Right lobe of liver (tissue), 6 donors: Measurements from ENCODE around the gene RALGAPA2. TPM values are rescaled to one million over a fixed set of nuclear protein-coding genes. Genes with fewer than 3 reads are reported as not detected.
A peak's percentile ranks its signal among the peaks of the same experiment; 100 is the strongest.

ENCODE experiments used
- ATAC-seq, 4 donors: fragments of 200-7000 bp; cut with Tn5 transposase; one replicate each; pipeline ENCODE4 v1.9.1; 2020; ENCODE audit warnings: mild to moderate bottlenecking in 4 of 4, moderate library complexity in 4 of 4
- DNase-seq, 3 donors: peaks; one replicate each; pipeline ENCODE4 v3.0.0-alpha.2; 2020
- H3K27ac ChIP-seq, 3 donors: fragments of 200-600 bp; one replicate each; pipeline ENCODE4 v1.8.0; 2022
- H3K27me3 ChIP-seq, 2 donors: fragments of 200-600 bp; one replicate each; pipeline ENCODE4 v1.8.0; 2022
- H3K36me3 ChIP-seq, 4 donors: fragments of 200-600 bp; sonication (generic) in 1 of 4; one replicate each; pipeline versions ENCODE4 v1.5.1 to v1.8.0; 2017 to 2022; ENCODE audit warnings: control low read depth in 1 of 4
- H3K4me1 ChIP-seq, 4 donors: fragments of 200-600 bp; sonication (generic) in 1 of 4; one replicate each; pipeline versions ENCODE4 v1.5.1 to v1.8.0; 2017 to 2022; ENCODE audit warnings: control low read depth in 1 of 4
- H3K4me3 ChIP-seq, 3 donors: fragments of 200-600 bp; one replicate each; pipeline ENCODE4 v1.8.0; 2022
- H3K9me3 ChIP-seq, 4 donors: fragments of 200-600 bp; sonication (generic) in 1 of 4; one replicate each; pipeline versions ENCODE4 v1.5.1 to v1.8.0; 2017 to 2022; ENCODE audit warnings: control low read depth in 1 of 4
- CTCF ChIP-seq, 4 donors: fragments of 200-600 bp in 3 of 4; fragments of 450-650 bp in 1 of 4; IDR thresholded peaks; one replicate each; pipeline versions ENCODE4 v1.5.1 to v1.8.0; 2016 to 2022; ENCODE audit warnings: antibody characterized with exemption in 4 of 4, mild to moderate bottlenecking in 2 of 4
- POLR2A ChIP-seq: fragments of 450-650 bp; IDR thresholded peaks from one replicate; pipeline ENCODE4 v1.6.1; 2017; ENCODE audit warnings: antibody characterized with exemption, mild to moderate bottlenecking
- WGBS: methylation state at CpG from one replicate; pipeline ENCODE4 v1.1.6; 2018; ENCODE audit warnings: low coverage, low lambda C conversion rate; ENCODE audit not compliant: insufficient coverage; ENCODE audit errors: missing lambda C conversion rate; 5-methylcytosine and 5-hydroxymethylcytosine counted together
- intact Hi-C, 2 donors: fragments of 100-400 bp; cut with DNase I; formaldehyde crosslinking; loops; one replicate each; pipeline versions ENCODE4 v1.11.2 to v1.14.1; 2022
- total RNA-seq, 6 experiments: library from RNA; depleted of rRNA in 2 of 6; stranded (reverse); fragments of >200 nt in 2 of 6; fragmentation: NEBNext Ultra II Directional in 3 of 6; extraction: Animal tissue kit (Norgen Biotek cat#: 25700) in 3 of 6; gene quantifications; one replicate each; pipeline versions ENCODE4 v1.1.0 to v1.2.4, GENCODE V29; 2016 to 2023
- donor health status: DM: no; HTN: yes; CAD: no.
- donor health status: DM: no; HTN: no; CAD: no.
- donor health status: DM: no; HTN: no; CAD: no.
- donor health status: DM: no; HTN: yes; CAD: no.
- donor health status: DM: no; HTN: yes; CAD: no.

Gene RALGAPA2
- total RNA-seq, 6 experiments from 2014 or later = 38.3 to 76.7 (median 62.7) TPM

- peaks cover 0 to 46% (median 27%) of the 10 kb centered on the region in 4 donors for H3K36me3 ChIP-seq
- H3K27ac ChIP-seq = no peak overlapping the region
- 54% methylated on average over 2 of the region's 2 CpGs for WGBS
- ATAC-seq = no peak
- intact Hi-C loops = no loop called here
- no peak overlapping the region for H3K4me3 ChIP-seq
- no peak for TF ChIP-seq POLR2A
- no peak for DNase-seq
- no peaks in the 10 kb centered on the region for H3K9me3 ChIP-seq
- H3K27me3 ChIP-seq = no peaks in the 10 kb centered on the region
- H3K4me1 ChIP-seq = no peaks in the 10 kb centered on the region
Observed at GRCh38 chr20:20638878-20639277, 73.6 kb downstream of the RALGAPA2 start.

GRCh38 chr20:20637998-20638725 is 74.3 kb downstream of the RALGAPA2 start:
- no peak overlapping the region for H3K4me3 ChIP-seq
- H3K27me3 ChIP-seq = no peaks in the 10 kb centered on the region
- peaks cover 0 to 47% (median 28%) of the 10 kb centered on the region in 4 donors for H3K36me3 ChIP-seq
- DNase-seq (no peak), ATAC-seq (peak in 1 of 4 donors; percentile 24)
- intact Hi-C loops = no loop called here
- no peaks in the 10 kb centered on the region for H3K9me3 ChIP-seq
- no peaks in the 10 kb centered on the region for H3K4me1 ChIP-seq
- no peak overlapping the region for H3K27ac ChIP-seq
- no peak for TF ChIP-seq POLR2A
- TF ChIP-seq CTCF (IDR thresholded peaks at IDR 0.05) = no peak
- 78% methylated on average over 4 of the region's 7 CpGs for WGBS

GRCh38 chr20:20635006-20635405 is 77.4 kb downstream of the RALGAPA2 start:
- no peaks in the 10 kb centered on the region for H3K9me3 ChIP-seq
- ATAC-seq = peak in 1 of 4 donors; percentile 13
- DNase-seq = no peak
- H3K4me1 ChIP-seq = no peaks in the 10 kb centered on the region
- intact Hi-C loops = no loop called here
- no peak overlapping the region for H3K27ac ChIP-seq
- H3K4me3 ChIP-seq = no peak overlapping the region
- H3K36me3 ChIP-seq = peaks cover 0 to 57% (median 27%) of the 10 kb centered on the region in 4 donors
- WGBS = 100% methylated on average over 1 of the region's 2 CpGs
- no peak for TF ChIP-seq POLR2A
- no peak for TF ChIP-seq CTCF (IDR thresholded peaks at IDR 0.05)
- H3K27me3 ChIP-seq = no peaks in the 10 kb centered on the region

- H3K27me3 ChIP-seq = no peaks in the 10 kb centered on the region
- ATAC-seq (no peak), DNase-seq (no peak)
- H3K27ac ChIP-seq = no peak overlapping the region
- intact Hi-C loops = no loop called here
- H3K4me1 ChIP-seq = no peaks in the 10 kb centered on the region
- peaks cover 0 to 59% (median 23%) of the 10 kb centered on the region in 4 donors for H3K36me3 ChIP-seq
- no peak overlapping the region for H3K4me3 ChIP-seq
- no peaks in the 10 kb centered on the region for H3K9me3 ChIP-seq
- 91% methylated on average over 2 of the region's 2 CpGs for WGBS
- TF ChIP-seq CTCF (IDR thresholded peaks at IDR 0.05) = no peak
- no peak for TF ChIP-seq POLR2A
Observed at GRCh38 chr20:20632644-20633043, 79.8 kb downstream of the RALGAPA2 start.

GRCh38 chr20:20630551-20630950 is 81.9 kb downstream of the RALGAPA2 start:
- DNase-seq (no peak), ATAC-seq (no peak)
- no peak overlapping the region for H3K27ac ChIP-seq
- H3K27me3 ChIP-seq = no peaks in the 10 kb centered on the region
- no peak overlapping the region for H3K4me3 ChIP-seq
- no peak for TF ChIP-seq CTCF (IDR thresholded peaks at IDR 0.05)
- WGBS = 97% methylated on average over 4 of the region's 4 CpGs
- H3K36me3 ChIP-seq = peaks cover 0 to 66% (median 26%) of the 10 kb centered on the region in 4 donors
- H3K4me1 ChIP-seq = no peaks in the 10 kb centered on the region
- H3K9me3 ChIP-seq = no peaks in the 10 kb centered on the region
- intact Hi-C loops = no loop called here
